HG03159 (cell line): ENCODE data around the gene LCT.

ENCODE experiments used
- ATAC-seq: cut with Tn5 transposase; IDR thresholded peaks from one replicate; pipeline ENCODE4 v1.9.1; 2021; ENCODE audit warnings: mild to moderate bottlenecking, moderate library complexity; ENCODE audit not compliant: unreplicated experiment

LCT gene

GRCh38 chr2:135836596-135837270 lies at the start of gene LCT:
LCT (minus strand) TSS chr2:135837184; CDS start chr2:135837169, 15 bp downstream.
- ATAC-seq: no peak

- ATAC-seq: no peak
These were observed 48.7 kb upstream of the LCT start for GRCh38 chr2:135885709-135886108.

GRCh38 chr2:135882415-135882814 lies 45.4 kb upstream of the LCT start:
- ATAC-seq: no peak

- ATAC-seq: peak; percentile 0
These were observed 39.8 kb upstream of the LCT start for GRCh38 chr2:135876770-135877169.

- peak; percentile 91 for ATAC-seq
These were observed 39.2 kb upstream of the LCT start, which contains the start of gene MCM6 for GRCh38 chr2:135876066-135876711. MCM6 (minus strand) TSS chr2:135876443; CDS start chr2:135876365, 78 bp downstream.

- peak; percentile 67 for ATAC-seq
These were observed 38.6 kb upstream of the LCT start for GRCh38 chr2:135875491-135876065.

GRCh38 chr2:135874777-135875365 lies 37.9 kb upstream of the LCT start:
- no peak for ATAC-seq

GRCh38 chr2:135870571-135870970 lies 33.6 kb upstream of the LCT start:
- ATAC-seq: no peak

- no peak for ATAC-seq
These were observed 26.2 kb upstream of the LCT start for GRCh38 chr2:135863233-135863632.

- no peak for ATAC-seq
These were observed 25.7 kb upstream of the LCT start for GRCh38 chr2:135862718-135863117.

GRCh38 chr2:135853401-135853800 lies 16.4 kb upstream of the LCT start:
- ATAC-seq: no peak

- ATAC-seq: no peak
These were observed 14.9 kb upstream of the LCT start for GRCh38 chr2:135851858-135852257.

- no peak for ATAC-seq
These were observed 14.1 kb upstream of the LCT start for GRCh38 chr2:135850892-135851668.

- no peak for ATAC-seq
These were observed 12.1 kb upstream of the LCT start for GRCh38 chr2:135849087-135849486.

GRCh38 chr2:135845997-135846396 lies 9.0 kb upstream of the LCT start:
- ATAC-seq: no peak

- ATAC-seq: no peak
These were observed 8.3 kb upstream of the LCT start for GRCh38 chr2:135845257-135845656.

GRCh38 chr2:135844301-135844895 lies 7.4 kb upstream of the LCT start:
- no peak for ATAC-seq

- no peak for ATAC-seq
These were observed 6.7 kb upstream of the LCT start for GRCh38 chr2:135843671-135844070.

- ATAC-seq: no peak
These were observed 3.6 kb upstream of the LCT start for GRCh38 chr2:135840601-135841000.

GRCh38 chr2:135839713-135840112 lies 2.7 kb upstream of the LCT start:
- ATAC-seq: no peak

GRCh38 chr2:135838502-135838901 lies 1.5 kb upstream of the LCT start:
- no peak for ATAC-seq
